Activated T-helper 1 cell treated with anti-CD3 and anti-CD28 coated beads, Interleukin-2, amount 50 U/mL, for 16 hours (primary cell): ENCODE data around the gene NGEF.
"Not testable (repeated sequence)": the region's sequence is repeated elsewhere in the genome, so short reads cannot be mapped to it uniquely, and the experiment has no call there.

ENCODE experiments used
- DNase-seq, 2 donors: peaks; one replicate each; pipeline ENCODE4 v3.0.0-alpha.2; 2020; ENCODE audit warnings: low read depth in 1 of 2, low spot score in 1 of 2

NGEF gene

DNA sequence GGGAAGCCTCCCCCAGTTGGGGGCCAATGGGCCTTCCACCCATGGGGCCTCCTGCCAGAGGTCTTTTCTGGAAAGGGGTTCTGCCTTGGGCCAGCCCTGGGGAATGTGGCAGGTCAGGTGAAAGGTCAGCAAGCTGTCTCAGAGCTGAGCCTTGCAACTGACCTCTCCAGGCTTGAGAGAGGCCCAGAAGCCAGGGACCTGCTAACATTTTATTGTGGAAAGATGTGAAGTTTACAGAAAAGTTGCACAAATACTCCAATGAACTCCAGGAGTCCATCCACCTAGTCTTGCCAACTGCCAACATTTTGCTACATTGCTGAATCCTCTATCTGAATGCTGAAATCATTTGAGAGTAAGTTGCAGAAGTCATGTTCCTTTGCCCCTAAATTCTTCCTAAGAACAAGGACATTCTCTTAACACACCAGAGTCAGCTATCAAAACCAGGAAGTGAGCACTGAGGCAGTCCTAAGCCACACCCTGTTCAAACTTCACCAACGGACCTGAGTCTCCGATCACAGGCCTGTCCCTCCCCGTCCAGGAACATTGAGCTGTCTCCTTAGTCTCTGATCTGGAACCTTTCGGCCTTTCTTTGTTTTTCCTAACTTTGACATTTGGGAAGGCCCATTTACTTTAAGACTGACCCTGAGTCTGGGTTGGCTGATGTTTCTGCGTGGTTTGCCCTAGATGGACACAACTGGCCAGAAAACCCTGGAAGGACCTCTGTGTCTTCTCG lies 139.0 kb downstream of the NGEF start:
- no peak for DNase-seq

DNA sequence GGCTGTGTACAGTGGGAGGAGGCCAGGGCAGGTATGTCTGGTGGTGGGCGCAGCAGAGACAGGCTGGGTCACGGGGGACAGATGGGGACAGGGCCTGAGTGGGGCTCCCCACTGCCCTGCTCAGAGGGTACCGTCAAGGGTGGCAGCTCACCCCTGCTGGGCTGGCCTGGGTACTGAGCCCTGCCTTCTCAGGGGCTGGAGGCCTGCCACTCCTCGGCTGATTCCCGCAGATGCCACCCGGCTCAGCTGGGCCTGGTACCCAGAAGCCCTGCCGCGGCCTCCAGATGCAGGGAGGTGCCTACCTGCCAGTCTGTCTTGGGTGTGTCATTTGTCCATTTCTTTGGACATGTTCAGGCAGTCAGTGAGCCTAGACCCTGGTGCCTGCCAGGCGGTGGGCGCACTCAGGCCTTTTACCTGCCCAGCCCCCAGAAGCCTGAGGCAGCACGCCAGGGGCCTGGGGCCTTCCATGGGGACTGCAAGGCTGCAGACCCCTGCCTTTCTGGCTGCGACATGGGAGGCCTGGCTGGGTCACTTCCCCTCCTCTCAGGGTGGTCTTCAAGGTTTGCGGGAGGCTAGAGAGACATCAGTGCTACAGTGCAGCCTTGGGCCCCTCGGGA lies 139.7 kb downstream of the NGEF start:
- no peak for DNase-seq

DNA sequence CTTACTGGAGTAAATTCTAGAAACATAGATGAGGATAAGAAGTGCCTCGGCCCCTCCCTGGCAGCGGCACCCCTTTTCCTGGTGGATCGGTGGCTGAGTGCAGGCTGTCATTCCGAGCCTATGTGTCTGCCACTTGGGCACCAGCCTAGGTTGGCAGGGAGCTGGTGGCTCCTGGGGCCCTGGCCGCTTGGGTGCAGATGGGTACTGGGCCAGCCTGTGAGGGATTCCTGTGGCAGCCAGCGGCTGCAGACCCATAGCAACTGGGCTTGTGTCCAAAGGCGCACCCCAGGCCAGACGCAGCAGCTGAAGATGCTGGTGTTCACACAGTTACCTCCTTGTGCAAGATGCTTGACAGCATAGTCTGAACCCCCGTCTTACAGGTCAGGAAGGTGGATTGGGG lies 140.2 kb downstream of the NGEF start:
- DNase-seq: no peak

DNA sequence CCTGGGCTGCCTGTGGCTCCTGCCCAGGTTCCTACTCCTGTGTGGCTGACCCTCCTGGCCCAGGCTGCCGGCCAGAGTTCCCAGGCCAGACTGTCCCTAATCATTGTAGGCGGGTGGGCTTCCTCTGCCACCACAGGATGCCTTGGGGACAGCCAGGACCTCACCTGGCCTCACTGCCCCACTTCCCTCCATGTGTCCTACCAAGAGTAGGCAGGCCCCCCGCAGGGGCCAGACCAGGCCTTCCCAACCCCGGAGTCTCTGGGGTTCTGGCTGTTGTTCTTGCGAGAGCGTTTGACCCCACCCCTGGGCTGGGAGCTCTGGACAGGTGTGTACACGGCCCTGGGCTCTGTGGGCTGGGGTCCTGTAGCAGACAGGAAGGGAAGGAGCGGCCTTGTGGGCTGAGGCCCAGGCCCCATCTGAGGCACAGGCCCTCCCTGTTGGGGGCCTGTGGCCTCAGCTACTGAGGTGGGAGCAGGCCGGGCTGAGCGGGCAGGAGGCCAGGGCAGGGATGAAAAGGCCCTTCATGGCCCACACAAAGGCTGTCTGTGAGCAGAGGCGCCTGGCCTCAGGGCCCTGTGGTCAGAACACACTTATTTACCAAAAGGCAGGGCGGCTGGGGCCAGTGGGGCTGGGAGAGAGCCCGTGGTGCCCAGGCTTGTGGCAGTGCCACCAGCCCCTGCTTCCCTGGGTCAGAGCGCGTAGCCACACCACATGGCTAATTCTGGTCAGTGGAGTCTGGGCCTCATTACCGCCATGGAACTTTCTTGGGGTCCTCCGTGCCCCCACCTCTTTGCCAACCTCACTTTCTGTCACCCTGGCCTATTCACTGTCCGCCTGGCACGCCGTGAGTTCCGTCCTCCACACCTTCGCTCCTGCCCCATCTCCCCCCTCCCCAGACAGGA lies 141.0 kb downstream of the NGEF start:
- DNase-seq: no peak

DNA sequence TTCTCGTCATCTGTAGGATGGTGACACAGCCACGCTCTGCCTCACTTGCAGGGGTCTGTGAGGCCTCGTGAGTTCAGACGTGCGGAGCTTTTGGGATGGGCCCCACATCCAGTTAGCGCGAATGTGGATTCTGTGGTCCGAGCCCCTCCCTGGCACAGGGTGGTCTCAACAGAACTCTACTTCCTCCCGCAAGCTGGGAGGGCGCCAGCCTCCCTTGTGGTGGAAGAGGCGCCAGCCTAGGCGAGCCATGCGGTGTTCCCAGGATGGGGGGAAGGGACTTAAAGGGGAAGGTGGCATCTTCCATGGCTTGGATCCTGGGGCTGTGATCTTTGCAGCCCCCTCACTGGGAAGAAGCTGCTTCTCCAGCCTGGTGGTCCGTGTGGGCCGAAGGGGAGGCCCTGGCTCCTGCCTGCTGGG lies 141.6 kb downstream of the NGEF start:
- no peak for DNase-seq

DNA sequence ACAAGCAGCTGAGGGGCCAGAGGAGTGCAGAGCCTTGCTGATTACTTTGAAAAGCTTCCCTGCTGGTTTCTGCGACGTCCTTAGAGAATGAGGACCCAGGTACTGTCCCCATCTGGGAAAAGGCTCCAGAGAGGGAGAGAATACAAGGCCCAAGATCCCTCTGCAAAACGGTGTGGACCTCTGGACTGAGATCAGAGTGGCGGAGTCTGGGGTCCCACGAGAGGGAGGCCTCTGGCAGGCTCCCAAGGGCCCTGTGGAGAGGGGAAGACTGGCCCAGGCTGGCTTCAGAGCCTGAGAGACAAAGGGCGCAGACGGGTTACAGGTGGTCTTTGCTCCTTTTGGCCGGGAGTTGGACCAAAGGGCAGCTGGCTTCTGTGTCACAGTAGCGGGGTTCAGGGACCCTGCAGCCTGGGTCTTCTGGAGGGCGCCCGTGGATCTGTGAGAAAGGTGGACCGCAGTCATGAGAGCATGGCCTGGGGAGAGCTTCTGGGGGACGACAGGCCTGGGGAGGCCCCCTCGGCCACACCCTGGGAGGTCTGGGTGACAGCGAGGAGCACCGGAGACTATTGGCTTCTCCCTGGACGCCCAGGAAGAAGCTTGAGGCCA lies 142.2 kb downstream of the NGEF start:
- no peak for DNase-seq

DNA sequence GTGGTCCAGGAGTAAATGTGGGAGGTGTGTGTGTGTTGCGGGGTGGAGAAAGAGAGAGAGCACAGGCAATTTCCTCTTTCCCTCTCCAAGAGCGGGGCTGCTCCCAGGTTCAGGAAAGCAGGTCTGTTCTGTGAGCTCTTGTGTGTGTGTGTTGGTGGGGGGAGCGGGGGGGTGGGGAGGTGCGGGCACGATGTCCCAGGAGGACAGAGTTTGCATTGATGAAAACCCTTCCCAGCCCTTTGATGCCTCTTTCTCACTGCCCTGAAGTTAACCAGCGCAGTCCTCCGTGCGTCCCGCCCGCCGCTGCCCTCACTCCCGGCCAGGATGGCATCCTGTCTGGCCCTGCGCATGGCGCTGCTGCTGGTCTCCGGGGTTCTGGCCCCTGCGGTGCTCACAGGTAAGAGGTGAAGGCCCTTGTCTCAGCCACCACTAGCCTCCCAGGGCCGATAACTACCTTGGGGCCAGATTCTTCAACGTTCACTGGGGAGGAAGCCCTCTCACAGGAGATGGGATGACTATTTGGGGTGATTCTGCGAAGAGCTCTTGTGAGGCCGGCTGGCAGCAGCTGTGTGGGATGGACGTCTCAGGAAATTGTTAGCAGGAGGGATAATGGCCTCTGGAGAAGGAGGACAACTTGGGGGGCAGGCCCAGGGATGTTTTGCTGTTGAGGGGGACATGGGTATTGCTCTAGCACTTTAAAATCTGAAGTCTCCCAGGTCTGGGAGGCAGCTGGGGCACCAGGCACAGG lies 142.9 kb downstream of the NGEF start, which contains the start of gene SNORC:
SNORC (plus strand) TSS at position 247 of the 748 bp plus-strand sequence; CDS start at position 325, 78 bp downstream.
- DNase-seq: no peak

DNA sequence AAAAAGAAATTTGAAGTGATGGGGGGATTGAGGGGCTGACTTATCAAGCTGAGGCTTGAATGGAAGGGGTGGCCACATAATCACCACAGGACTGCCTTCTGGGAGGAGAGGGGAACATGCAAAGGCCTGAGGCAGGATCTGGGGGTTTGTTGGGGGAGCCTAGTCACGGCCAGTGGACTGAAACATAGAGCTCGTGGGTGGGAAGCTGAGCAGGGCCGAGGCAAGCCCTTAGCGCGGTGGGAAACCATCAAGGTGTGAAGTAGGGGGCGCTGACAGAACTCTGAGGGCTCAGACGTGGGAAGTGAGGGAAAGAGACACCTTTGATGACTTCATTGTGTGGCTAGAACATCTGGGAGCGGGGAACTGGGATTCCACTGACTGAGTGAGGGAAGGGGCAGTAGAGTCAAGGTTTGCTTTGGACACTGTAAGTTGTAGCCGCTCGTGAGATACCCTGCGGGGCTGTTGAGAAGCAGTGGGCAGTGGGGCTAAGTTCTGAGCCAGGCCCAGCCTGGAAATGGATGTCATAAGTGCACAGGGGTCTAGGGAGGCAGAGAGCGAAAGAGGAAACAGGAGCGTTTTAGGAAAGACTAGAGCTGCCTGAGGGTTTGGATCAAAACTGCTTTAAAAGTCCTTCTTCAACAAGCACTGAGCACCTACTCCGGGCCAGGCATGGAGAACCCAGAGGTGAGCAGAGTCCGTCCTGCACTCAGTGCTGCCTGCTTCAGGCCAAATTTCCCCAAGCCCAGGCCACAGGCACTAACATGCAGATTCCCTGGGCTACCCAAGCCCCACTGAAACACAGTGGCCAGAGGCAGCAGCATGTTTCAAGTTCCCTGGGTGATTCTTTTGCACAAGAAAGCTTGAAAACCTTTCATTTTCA lies 143.7 kb downstream of the NGEF start:
- DNase-seq: no peak

DNA sequence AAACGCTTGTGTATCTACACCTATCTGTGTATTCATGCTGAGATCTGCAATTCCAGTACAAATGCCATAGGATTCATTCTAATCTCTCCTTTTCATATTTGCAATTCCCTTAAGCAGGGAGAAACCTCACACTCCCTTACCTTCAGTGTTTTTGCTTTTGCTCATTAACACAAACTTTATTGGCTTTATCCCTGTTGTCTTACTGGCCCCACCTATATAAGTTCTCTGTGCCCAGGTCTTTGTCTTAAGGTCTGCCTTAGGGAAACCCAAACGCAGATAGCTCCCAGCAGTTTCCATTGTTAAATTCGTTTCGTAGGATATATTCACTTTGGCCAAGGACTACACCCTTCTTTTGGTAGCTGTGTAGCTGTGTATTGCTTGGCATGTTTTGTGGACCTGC lies 147.0 kb downstream of the NGEF start:
- DNase-seq: no peak

DNA sequence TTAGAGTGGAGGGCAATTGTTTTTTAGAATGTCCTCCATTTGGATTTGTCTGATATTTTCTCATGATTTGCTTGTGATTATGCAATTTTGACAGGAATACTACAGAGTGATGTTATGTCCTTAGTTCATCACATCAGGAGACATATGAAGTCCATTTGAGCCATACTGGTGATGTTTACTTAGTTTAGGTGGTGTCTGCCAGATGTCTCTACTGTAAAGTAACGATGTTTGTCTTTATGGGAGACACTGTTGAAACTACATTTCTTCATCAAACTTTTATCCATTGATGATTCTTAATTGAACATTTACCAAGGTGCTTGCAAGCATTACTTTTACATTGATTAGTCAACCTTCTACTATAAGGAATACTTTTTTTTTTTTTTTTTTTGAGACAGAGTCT lies 147.9 kb downstream of the NGEF start:
- no peak for DNase-seq

DNA sequence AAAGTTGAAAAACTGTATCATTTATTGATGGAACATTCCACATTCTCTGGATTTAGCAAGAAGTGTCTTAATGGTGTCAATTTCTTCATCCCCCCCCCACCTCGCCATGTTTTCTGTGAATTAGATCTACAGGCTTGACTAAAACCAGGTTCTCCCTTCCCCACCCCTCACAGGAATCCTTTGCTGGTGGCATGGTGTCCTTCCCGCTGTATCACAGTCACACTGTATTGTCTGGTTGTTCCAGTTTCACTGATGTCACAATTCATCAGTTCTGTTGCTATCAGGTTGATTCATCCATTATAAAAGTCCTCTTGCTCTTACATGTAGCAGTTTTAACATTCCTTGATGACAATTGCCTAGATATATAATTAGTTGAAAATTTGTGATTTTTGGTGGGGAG lies 149.1 kb downstream of the NGEF start:
- no peak for DNase-seq

DNA sequence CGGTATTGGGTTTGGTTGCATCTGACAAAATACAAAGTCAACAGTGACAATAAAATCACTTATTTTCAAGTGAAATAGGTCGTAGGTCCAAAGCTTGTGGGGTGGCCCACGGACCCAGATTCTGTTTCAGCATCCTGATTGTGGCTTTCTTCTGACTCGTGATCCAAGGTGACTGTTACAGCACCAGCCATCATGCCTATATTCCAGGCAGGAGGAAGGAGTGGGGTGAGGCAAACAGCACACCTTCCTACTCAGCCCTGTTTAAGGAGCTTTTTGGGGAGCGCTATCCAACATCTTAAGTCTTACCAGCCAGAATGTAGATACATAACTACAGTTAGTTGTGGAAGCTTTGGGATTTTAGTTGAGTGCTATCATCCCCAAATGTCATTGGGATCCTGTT lies 151.7 kb downstream of the NGEF start:
- no peak for DNase-seq

DNA sequence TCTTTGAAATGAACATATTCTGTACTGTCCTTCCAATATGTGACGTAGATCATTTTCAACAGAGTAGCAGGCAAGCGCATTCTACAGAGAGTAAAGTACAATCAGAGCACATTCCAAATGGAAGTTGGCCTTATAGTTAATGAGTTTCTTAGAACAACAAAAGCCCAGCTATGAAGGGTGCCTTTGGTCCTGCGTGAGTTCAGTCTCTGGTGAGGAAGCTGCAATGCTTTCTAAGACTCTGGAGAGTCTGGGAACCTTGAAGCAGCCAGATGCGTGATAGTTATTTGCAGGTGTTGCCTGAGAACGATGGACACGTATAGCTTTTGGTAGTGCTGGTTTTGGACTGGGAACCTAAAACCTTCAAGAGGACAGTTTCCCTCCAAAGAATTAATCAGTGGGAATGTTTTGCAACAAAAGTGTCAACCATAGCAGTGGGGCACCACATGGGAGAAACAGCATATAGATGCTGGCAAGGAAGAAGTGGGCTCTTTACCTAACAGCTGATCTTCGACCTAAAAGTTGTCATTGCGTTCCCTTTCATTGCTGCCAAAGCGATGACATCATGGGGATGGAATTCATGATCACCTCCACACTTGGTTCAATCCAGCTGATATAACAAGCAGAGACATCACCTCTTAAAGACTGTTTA lies 152.3 kb downstream of the NGEF start:
- no peak for DNase-seq

DNA sequence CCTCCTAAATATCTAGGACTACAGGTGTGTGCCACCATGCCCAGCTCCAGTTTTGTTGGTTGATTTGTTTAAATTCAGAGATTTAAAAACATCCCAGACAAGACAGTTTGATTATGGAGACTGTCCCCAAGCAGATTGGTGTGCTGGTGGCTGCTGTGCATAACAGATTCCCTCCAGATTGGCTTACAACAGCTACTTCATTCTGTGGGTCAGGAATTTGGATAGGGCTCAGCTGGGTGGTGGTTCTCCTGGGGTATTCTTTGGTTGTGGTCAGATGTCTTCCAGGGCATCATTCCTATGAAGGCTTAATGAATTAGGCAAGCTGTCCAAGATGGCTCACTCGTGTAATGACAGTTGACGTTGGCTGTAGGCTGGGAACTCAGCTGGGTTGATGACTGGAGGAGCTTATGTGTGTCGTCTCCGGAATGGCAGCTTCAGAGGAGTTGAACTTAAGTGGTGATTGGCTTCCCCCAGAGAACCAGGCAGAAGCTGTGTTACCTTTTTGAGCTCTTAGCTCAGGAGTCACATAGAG lies 153.6 kb downstream of the NGEF start:
- no peak for DNase-seq

DNA sequence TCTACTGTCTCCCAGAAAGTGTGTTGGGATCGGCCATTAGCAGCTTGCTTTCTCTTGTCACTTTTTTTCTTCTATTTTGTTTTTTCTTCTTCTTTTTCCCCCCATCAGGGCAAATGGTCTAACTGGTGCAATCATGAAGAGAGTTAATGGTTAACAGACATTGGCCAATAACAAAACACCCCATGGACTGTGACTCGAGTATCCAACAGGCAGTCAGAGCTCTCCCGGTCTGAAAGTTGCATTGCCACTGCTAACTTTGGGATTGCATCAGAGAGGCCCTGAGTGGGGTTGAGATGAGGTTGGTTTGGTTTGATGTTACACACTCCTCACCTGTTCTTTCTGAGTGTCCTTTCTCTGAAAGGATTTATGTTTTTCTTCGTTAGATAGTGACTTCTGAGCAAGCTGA lies 155.9 kb downstream of the NGEF start:
- no peak for DNase-seq

DNA sequence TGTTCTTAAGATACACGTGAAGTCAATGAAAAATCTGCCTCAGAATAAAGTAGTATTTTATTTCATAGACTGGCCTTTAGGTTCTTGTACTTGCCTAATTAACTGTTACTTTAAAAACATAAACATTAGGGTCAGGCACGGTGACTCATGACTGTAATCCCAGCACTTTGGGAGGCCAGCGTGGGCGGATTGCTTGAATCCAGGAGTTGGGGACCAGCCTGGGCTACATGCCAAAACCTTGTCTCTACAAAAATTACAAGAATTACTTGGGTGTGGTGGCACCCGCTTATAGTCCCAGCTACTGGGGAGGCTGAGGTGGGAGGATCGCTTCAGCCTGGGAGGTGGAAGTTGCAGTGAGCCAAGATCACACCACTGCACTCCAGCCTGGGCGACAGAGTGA lies 159.0 kb downstream of the NGEF start:
- DNase-seq: no peak

DNA sequence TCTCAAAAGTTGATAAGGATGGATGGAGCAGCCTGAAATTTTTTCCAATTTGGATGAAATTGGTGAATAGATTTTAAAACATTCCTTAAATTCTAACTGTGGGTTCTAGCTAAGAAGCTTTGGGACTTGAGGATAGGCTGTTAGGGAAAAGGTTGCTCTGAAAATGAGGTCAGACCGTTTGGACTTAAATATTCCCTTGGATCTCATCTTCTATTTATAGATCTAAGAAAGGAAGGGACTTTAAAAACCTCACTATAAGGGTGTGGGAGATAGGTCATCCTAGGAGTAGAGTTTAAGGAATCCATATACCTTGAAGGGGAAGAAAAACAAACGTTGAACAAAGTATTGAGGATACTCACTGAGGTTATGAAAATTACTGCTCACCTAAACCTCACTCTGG lies 160.4 kb downstream of the NGEF start:
- no peak for DNase-seq

DNA sequence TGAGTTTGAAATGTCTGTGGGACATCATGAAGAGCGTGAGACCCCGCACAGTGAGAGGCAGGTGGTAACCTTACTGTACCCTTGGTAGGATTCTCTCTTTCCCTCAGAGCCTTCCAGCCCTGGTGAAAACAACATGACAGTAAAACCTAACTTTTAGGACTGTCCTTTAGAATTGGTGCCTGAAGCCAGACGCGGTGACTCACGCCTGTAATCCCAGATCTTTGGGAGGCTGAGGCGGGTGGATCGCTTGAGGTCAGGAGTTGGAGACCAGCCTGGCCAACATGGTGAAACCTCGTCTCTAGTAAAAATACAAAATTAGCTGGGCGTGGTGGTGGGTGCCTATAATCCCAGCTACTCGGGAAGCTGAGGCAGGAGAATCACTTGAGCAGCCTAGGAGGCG lies 161.0 kb downstream of the NGEF start:
- DNase-seq: not testable (repeated sequence)

DNA sequence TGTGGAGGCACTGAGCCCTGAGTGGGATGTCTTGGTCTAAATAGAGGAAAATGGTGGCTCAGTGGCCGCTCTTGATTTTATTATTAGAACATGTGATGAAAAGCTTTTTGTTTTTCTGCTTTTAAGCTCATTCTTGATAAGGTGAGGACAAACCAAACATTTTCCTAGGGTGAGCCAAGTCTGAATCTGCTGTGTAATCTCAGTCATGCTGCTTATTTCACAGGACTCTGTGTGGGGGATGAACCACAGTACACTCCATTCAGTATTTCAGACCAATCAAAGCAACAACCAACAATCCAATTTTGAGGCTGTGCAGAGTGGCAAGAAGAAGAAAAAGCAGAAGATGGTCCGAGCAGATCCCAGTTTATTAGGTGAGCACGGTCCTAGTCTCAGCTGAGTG lies 163.0 kb downstream of the NGEF start:
- no peak for DNase-seq
